Tibial artery (tissue), 4 donors: Measurements from ENCODE around the gene SEPTIN12.

Source experiments
- DNase-seq, 2 donors: peaks; one replicate each; pipeline ENCODE4 v3.0.0-alpha.2; 2019
- H3K27ac ChIP-seq, 2 donors: fragments of 200-600 bp; sonication (generic) in 1 of 2; 1 replicate in 1 of 2; 2 replicates in 1 of 2; pipeline ENCODE4 v1.5.1; 2018 to 2019; ENCODE audit warnings: mild to moderate bottlenecking in 1 of 2
- H3K27me3 ChIP-seq, 2 donors: fragments of 200-600 bp; sonication (generic) in 1 of 2; one replicate each; pipeline versions ENCODE4 v1.5.1 to v1.6.0; 2016 to 2019
- H3K36me3 ChIP-seq, 3 donors: fragments of 200-600 bp; sonication (generic) in 2 of 3; one replicate each; pipeline ENCODE4 v1.5.1; 2016 to 2019; ENCODE audit warnings: mild to moderate bottlenecking in 2 of 3
- H3K4me1 ChIP-seq, 4 donors: fragments of 200-600 bp; sonication (generic) in 2 of 4; 1 replicate in 3 of 4; 2 replicates in 1 of 4; pipeline ENCODE4 v1.5.1; 2016 to 2019
- H3K4me3 ChIP-seq, 2 donors: fragments of 200-600 bp; sonication (generic) in 1 of 2; 1 replicate in 1 of 2; 2 replicates in 1 of 2; pipeline ENCODE4 v1.5.1; 2018 to 2019; ENCODE audit warnings: mild to moderate bottlenecking in 2 of 2
- H3K9me3 ChIP-seq, 3 donors: fragments of 200-600 bp; sonication (generic) in 1 of 3; one replicate each; pipeline ENCODE4 v1.5.1; 2016 to 2019
- intact Hi-C: fragments of 100-400 bp; cut with DNase I; formaldehyde crosslinking; loops from one replicate; pipeline ENCODE4 v1.15.0; 2023; ENCODE audit warnings: low total_unique reads
- TF ChIP-seq, protein P1 (sequence below), 2 experiments: fragments of 200-600 bp in 1 of 2; fragments of 450-650 bp in 1 of 2; IDR thresholded peaks; one replicate each; pipeline ENCODE4 v1.5.1; 2017 to 2019; ENCODE audit warnings: antibody characterized with exemption in 2 of 2, mild to moderate bottlenecking in 1 of 2, moderate library complexity in 1 of 2

Gene SEPTIN12

DNA sequence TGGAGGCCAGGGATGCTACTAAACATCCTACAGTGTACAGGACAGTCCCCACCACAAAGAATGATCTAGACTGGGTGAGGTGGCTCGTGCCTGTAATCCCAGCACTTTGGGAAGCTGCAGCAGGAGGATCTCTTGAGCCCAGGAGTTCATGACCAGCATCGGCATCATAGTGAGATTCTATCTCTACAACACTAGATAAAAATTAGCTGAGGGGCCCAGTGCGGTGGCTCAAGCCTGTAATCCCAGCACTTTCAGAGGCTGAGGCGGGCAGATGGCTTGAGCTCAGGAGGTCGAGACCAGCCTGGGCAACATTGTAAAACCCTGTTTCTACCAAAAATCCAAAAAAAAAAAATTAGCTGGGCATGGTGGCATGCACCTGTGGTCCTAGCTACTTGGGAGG, 15.8 kb downstream of the SEPTIN12 start:
- H3K27me3 ChIP-seq, result peaks cover 0 to 2% of the 10 kb centered on the region in 2 donors
- peaks cover 0 to 12% (median 8%) of the 10 kb centered on the region in 4 donors for H3K4me1 ChIP-seq
- H3K27ac ChIP-seq, result no peak overlapping the region
- intact Hi-C loops, result no loop called here
- no peaks in the 10 kb centered on the region for H3K36me3 ChIP-seq
- DNase-seq, result no peak
- TF ChIP-seq, protein P1, sequence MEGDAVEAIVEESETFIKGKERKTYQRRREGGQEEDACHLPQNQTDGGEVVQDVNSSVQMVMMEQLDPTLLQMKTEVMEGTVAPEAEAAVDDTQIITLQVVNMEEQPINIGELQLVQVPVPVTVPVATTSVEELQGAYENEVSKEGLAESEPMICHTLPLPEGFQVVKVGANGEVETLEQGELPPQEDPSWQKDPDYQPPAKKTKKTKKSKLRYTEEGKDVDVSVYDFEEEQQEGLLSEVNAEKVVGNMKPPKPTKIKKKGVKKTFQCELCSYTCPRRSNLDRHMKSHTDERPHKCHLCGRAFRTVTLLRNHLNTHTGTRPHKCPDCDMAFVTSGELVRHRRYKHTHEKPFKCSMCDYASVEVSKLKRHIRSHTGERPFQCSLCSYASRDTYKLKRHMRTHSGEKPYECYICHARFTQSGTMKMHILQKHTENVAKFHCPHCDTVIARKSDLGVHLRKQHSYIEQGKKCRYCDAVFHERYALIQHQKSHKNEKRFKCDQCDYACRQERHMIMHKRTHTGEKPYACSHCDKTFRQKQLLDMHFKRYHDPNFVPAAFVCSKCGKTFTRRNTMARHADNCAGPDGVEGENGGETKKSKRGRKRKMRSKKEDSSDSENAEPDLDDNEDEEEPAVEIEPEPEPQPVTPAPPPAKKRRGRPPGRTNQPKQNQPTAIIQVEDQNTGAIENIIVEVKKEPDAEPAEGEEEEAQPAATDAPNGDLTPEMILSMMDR (IDR thresholded peaks at IDR 0.05), result no peak
- no peak overlapping the region for H3K4me3 ChIP-seq
- no peaks in the 10 kb centered on the region for H3K9me3 ChIP-seq

DNA sequence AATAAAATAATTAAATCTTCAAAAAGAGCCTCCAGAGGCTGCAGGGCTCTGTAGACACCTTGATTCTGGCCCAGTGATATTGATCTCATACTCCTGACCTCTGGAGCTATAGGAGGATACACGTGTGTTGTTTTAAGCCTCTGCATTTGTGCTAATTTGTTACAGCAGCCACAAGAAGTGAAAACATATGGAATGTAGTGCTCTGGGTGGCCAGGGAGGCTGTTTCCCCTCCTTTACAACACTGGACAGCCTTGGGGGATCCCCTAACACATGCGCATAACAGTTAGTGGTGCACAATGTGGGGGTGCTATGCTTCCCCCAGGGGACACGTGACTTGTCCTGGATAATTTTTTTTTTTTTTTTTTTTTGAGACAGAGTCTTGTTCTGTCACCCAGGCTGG, 16.5 kb downstream of the SEPTIN12 start:
- Histone ChIP-seq H3K9me3 (no peaks in the 10 kb centered on the region), H3K4me3 (no peak overlapping the region), H3K27ac (no peak overlapping the region), H3K4me1 (peaks cover 0 to 12% (median 9%) of the 10 kb centered on the region in 4 donors), H3K27me3 (peaks cover 0 to 2% of the 10 kb centered on the region in 2 donors), H3K36me3 (no peaks in the 10 kb centered on the region)
- TF ChIP-seq, protein P1 (IDR thresholded peaks at IDR 0.05), result no peak
- intact Hi-C loops, result no loop called here
- no peak for DNase-seq

DNA sequence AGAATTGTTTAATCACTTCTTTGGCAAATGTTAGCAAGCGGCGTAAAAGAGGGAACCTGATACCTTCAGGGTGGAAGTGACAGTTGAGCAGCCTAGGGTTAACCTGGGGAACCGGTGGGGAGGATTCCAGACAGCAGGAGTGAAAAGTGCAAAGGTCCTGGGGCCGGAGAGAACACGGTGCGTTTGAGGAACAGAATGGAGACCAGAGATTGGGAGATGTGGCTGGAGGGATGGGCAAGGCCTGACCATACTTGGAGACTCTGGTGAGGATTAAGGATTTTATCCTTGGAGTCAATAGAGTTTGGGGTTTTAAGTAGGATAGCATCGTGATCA, 18.9 kb downstream of the SEPTIN12 start:
- H3K4me1 ChIP-seq, result peaks cover 0 to 34% (median 25%) of the 10 kb centered on the region in 4 donors
- H3K36me3 ChIP-seq, result peaks cover 0 to 14% (median 3%) of the 10 kb centered on the region in 3 donors
- DNase-seq, result no peak
- peak overlapping the region; percentile 85 to 88 for H3K27ac ChIP-seq
- peak overlapping the region; percentile 69 to 95 for H3K4me3 ChIP-seq
- intact Hi-C loops, result loop anchor here (5.0 kb wide), 1 partner anchor 78 kb away; the partner anchor contains the start of genes GLYR1 and UBN1
- H3K9me3 ChIP-seq, result no peaks in the 10 kb centered on the region
- no peaks in the 10 kb centered on the region for H3K27me3 ChIP-seq
- TF ChIP-seq, protein P1 (IDR thresholded peaks at IDR 0.05), result no peak

DNA sequence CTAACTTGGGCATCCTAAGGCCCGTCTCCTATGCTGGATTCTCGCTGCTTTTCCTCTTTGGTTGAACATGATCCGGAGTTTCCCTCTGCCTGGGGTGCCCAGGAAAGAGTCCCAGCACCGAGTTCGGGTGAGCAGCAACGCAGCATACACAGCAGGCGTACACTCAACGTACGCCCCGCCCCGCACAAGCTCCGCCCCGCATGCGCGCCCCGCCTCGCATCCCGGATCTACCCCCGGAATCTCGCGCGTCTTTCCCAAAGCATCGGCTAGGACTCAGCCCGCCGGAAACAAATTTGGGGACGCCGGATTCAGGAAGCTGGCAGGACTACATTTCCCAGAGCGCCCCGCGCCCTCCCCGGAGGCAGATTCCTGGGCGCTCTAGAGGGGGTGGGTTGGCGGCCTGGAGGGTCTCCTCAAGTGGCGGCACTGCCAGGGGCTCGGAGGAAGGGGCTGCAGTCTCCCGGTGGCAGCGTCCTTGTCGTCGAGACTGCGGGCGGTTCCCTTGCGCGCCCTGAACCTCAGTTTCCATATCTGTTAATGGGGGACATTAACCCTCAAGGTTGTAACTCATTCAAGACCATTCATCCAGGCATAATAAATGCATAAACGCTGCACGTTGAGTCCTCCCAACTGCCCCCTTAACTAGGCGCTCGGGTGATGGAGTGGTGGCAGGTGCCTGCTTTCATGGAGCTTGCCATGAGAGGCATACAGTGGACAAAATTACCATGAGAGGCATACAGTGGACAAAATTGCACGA, 19.4 kb downstream of the SEPTIN12 start:
- intact Hi-C loops, result loop anchor here (5.0 kb wide), 1 partner anchor 79 kb away; the partner anchor contains the start of genes GLYR1 and UBN1
- Histone ChIP-seq H3K36me3 (peaks cover 5 to 19% (median 7%) of the 10 kb centered on the region in 3 donors), H3K9me3 (no peaks in the 10 kb centered on the region), H3K4me3 (peak overlapping the region; percentile 69 to 95), H3K4me1 (peaks cover 0 to 37% (median 25%) of the 10 kb centered on the region in 4 donors), H3K27me3 (no peaks in the 10 kb centered on the region), H3K27ac (peak overlapping the region; percentile 85 to 88)
- DNase-seq, result peak; percentile 98
- TF ChIP-seq, protein P1 (IDR thresholded peaks at IDR 0.05), result no peak

DNA sequence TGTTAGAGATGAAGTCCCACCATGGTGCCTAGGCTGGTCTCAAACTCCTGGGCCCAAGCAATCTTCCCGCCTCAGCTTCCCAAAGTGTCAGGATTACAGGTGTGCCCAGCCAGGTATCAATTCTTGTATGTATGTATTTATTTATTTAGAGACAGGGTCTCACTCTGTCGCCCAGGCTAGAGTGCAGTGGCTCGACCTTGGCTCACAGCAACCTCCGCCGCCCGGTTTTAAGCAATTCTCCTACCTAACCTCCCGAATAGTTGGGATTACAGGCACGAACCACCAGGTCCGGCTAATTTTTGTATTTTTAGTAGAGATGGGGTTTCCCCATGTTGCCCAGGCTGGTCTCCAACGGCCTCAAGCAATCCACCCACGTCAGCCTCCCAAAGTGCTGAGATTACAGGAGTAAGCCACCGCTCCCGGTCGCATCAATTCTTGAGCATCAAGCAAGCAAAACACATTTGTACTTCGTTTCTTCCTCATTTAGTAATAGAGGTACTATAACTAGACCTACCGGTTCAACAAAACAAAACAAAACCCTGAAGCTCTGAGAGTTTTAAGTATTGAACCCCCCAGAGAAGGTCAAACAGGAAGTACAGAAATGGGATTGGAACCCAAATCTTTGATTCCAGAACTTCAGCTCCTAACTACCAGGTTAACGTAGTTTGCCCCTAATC, 20.1 kb downstream of the SEPTIN12 start:
- Histone ChIP-seq H3K27me3 (no peaks in the 10 kb centered on the region), H3K36me3 (peaks cover 9 to 26% (median 14%) of the 10 kb centered on the region in 3 donors), H3K9me3 (no peaks in the 10 kb centered on the region), H3K27ac (peak overlapping the region; percentile 85 to 88), H3K4me3 (peak overlapping the region; percentile 69 to 95), H3K4me1 (peaks cover 0 to 37% (median 25%) of the 10 kb centered on the region in 4 donors)
- DNase-seq, result peak; percentile 30 to 75
- intact Hi-C loops, result loop anchor here (5.0 kb wide), 1 partner anchor 79 kb away; the partner anchor contains the start of genes GLYR1 and UBN1
- TF ChIP-seq, protein P1 (IDR thresholded peaks at IDR 0.05), result no peak
